HEK293 (cell line): Measurements from ENCODE around the gene MAN1C1.

Source experiments
- HOXD13 ChIP-seq: sonication (generic); formaldehyde crosslinking; IDR thresholded peaks from 2 replicates; pipeline ENCODE4 v1.8.0; 2022; ENCODE audit warnings: missing genetic modification reagents, borderline replicate concordance
- KLF16 ChIP-seq: fragments of 450-650 bp; formaldehyde crosslinking; IDR thresholded peaks from 2 replicates; pipeline ENCODE4 v1.5.1; 2017; ENCODE audit warnings: missing biosample characterization, missing genetic modification characterization
- ZNF10 ChIP-seq: fragments of 450-650 bp; formaldehyde crosslinking; IDR thresholded peaks from 2 replicates; pipeline ENCODE4 v1.5.1; 2017; ENCODE audit warnings: missing biosample characterization, missing genetic modification characterization
- ZNF112 ChIP-seq: fragments of 450-650 bp; formaldehyde crosslinking; IDR thresholded peaks from 2 replicates; pipeline ENCODE4 v1.5.0; 2017; ENCODE audit warnings: missing biosample characterization, missing genetic modification characterization
- ZNF23 ChIP-seq: fragments of 450-650 bp; formaldehyde crosslinking; IDR thresholded peaks from 2 replicates; pipeline ENCODE4 v1.5.1; 2016; ENCODE audit warnings: missing biosample characterization, missing genetic modification characterization, borderline replicate concordance
- ZNF777 ChIP-seq: fragments of 450-650 bp; formaldehyde crosslinking; IDR thresholded peaks from 2 replicates; pipeline ENCODE4 v1.5.1; 2017; ENCODE audit warnings: missing biosample characterization, missing genetic modification characterization, borderline replicate concordance
- TF ChIP-seq, protein P1 (sequence below): fragments of 450-650 bp; formaldehyde crosslinking; IDR thresholded peaks from 2 replicates; pipeline ENCODE4 v1.5.1; 2016; ENCODE audit warnings: missing biosample characterization, missing genetic modification characterization
- TF ChIP-seq, protein P2 (sequence below): fragments of 450-650 bp; formaldehyde crosslinking; IDR thresholded peaks from 2 replicates; pipeline ENCODE4 v1.5.1; 2016; ENCODE audit warnings: missing biosample characterization, missing genetic modification characterization
- TF ChIP-seq, protein P3 (sequence below): fragments of 450-650 bp; formaldehyde crosslinking; IDR thresholded peaks from 2 replicates; pipeline ENCODE4 v1.5.1; 2016; ENCODE audit warnings: missing biosample characterization, missing genetic modification characterization

DNA sequence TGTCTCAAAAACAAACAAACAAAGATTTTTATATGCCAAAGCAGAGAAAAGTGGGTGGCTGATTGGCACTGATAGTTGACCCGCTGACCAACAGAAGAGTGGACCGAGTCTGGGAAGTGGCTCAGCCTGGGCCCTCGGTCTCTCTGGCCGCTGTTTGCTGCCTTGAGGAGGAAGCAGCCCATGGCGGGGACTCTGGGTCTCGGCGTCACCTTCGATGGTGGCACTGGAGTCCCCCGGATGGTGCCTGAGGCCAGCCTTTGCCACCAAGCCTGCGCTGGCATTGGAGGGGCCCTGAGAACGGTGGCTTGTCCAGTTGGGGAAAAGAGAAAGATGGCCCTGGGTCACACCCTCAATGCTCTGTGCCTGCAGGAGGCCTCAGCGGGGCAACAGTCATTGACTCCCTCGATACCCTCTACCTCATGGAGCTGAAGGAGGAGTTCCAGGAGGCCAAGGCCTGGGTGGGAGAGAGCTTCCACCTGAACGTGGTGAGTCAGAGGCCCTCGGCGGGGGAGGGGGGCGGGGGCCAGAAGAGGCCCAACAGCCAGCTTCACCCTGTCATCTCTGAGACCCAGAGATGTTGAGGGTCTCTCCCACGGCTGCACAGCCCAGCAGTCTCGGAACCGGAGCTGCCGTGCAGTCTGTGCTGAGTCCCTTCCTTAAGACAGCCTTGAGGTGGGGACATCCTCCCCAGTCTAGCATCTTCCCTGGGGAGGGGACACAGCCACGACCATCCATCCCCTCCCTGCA lies 129.9 kb downstream of the MAN1C1 start:
- TF ChIP-seq KLF16 (no peak), ZNF777 (no peak), ZNF23 (tag by site-specific recombination) (no peak), ZNF112 (tag by site-specific recombination) (no peak), HOXD13 (CRISPR knock-in tag) (no peak), ZNF10 (tag by site-specific recombination) (no peak)
- TF ChIP-seq, protein P1, sequence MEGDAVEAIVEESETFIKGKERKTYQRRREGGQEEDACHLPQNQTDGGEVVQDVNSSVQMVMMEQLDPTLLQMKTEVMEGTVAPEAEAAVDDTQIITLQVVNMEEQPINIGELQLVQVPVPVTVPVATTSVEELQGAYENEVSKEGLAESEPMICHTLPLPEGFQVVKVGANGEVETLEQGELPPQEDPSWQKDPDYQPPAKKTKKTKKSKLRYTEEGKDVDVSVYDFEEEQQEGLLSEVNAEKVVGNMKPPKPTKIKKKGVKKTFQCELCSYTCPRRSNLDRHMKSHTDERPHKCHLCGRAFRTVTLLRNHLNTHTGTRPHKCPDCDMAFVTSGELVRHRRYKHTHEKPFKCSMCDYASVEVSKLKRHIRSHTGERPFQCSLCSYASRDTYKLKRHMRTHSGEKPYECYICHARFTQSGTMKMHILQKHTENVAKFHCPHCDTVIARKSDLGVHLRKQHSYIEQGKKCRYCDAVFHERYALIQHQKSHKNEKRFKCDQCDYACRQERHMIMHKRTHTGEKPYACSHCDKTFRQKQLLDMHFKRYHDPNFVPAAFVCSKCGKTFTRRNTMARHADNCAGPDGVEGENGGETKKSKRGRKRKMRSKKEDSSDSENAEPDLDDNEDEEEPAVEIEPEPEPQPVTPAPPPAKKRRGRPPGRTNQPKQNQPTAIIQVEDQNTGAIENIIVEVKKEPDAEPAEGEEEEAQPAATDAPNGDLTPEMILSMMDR, result no peak
- TF ChIP-seq, protein P2, sequence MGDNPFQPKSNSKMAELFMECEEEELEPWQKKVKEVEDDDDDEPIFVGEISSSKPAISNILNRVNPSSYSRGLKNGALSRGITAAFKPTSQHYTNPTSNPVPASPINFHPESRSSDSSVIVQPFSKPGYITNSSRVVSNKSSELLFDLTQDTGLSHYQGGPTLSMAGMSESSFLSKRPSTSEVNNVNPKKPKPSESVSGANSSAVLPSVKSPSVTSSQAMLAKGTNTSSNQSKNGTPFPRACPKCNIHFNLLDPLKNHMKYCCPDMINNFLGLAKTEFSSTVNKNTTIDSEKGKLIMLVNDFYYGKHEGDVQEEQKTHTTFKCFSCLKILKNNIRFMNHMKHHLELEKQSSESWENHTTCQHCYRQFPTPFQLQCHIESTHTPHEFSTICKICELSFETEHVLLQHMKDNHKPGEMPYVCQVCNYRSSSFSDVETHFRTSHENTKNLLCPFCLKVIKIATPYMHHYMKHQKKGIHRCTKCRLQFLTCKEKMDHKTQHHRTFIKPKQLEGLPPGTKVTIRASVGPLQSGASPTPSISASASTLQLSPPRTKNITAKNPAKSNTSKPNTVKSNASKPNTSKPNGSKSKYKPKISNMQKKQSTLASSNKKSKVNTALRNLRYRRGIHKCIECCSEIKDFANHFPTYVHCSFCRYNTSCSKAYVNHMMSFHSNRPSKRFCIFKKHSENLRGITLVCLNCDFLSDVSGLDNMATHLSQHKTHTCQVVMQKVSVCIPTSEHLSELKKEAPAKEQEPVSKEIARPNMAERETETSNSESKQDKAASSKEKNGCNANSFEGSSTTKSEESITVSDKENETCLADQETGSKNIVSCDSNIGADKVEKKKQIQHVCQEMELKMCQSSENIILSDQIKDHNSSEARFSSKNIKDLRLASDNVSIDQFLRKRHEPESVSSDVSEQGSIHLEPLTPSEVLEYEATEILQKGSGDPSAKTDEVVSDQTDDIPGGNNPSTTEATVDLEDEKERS, result no peak
- TF ChIP-seq, protein P3, sequence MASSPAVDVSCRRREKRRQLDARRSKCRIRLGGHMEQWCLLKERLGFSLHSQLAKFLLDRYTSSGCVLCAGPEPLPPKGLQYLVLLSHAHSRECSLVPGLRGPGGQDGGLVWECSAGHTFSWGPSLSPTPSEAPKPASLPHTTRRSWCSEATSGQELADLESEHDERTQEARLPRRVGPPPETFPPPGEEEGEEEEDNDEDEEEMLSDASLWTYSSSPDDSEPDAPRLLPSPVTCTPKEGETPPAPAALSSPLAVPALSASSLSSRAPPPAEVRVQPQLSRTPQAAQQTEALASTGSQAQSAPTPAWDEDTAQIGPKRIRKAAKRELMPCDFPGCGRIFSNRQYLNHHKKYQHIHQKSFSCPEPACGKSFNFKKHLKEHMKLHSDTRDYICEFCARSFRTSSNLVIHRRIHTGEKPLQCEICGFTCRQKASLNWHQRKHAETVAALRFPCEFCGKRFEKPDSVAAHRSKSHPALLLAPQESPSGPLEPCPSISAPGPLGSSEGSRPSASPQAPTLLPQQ (tag by site-specific recombination), result no peak
